ENCODE results near the gene FAM177A1. TPM values are rescaled to one million over a fixed set of nuclear protein-coding genes. Genes with fewer than 3 reads are reported as not detected.

FAM177A1 gene
- total RNA-seq, 3 donors from 2014 or later (not counting 1 experiment from before 2014, with no cell fraction given) = 73.8 to 131 (median 79.6) TPM

DNA sequence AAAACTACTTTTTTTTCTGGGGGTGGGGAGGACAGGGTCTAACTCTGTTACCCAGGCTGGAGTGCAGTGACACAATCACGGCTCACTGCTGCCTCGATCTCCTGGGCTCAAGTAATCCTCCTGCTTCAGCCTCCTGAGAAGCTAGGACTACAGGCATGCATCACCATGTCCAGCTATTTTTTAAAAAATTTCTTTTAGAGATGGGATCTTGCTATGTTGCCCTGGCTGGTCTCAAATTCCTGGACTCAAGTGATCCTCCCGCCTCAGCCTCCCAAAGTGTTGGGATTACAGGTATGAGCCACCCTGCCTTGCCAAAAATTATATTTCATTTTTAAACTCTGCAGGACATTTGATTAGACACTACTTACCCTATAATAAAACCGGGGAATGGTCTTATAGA, 70.2 kb downstream of the FAM177A1 start:
- peaks cover 16% of the 10 kb centered on the region for H3K4me1 ChIP-seq (ENCODE audit: control insufficient read depth, insufficient read depth, low read length)
- H3K36me3 ChIP-seq (ENCODE audit: control insufficient read depth, insufficient read depth, low read length) = peaks cover 32% of the 10 kb centered on the region
- Mint-ChIP-seq H3K4me3 (no peak overlapping the region), H3K9me3 (no peaks in the 10 kb centered on the region), H3K36me3 (peaks cover 14% of the 10 kb centered on the region), H3K4me1 (peaks cover 53 to 56% of the 10 kb centered on the region in 2 donors), H3K27me3 (ENCODE audit: low read depth in 2 of 2) (no peaks in the 10 kb centered on the region), H3K27ac (no peak overlapping the region)
- no peaks in the 10 kb centered on the region for H3K27me3 ChIP-seq (ENCODE audit: control insufficient read depth, insufficient read depth, low read length)
- no peaks in the 10 kb centered on the region for H3K9me3 ChIP-seq (ENCODE audit: control insufficient read depth, insufficient read depth, low read length)
- no peak overlapping the region for H3K27ac ChIP-seq (ENCODE audit: low read length)
- intact Hi-C loops (cut with micrococcal nuclease) = no loop called here
- ATAC-seq (no peak), DNase-seq (no peak)
- H3K4me3 ChIP-seq (ENCODE audit: low read length) = no peak overlapping the region
- TF ChIP-seq, protein P1, sequence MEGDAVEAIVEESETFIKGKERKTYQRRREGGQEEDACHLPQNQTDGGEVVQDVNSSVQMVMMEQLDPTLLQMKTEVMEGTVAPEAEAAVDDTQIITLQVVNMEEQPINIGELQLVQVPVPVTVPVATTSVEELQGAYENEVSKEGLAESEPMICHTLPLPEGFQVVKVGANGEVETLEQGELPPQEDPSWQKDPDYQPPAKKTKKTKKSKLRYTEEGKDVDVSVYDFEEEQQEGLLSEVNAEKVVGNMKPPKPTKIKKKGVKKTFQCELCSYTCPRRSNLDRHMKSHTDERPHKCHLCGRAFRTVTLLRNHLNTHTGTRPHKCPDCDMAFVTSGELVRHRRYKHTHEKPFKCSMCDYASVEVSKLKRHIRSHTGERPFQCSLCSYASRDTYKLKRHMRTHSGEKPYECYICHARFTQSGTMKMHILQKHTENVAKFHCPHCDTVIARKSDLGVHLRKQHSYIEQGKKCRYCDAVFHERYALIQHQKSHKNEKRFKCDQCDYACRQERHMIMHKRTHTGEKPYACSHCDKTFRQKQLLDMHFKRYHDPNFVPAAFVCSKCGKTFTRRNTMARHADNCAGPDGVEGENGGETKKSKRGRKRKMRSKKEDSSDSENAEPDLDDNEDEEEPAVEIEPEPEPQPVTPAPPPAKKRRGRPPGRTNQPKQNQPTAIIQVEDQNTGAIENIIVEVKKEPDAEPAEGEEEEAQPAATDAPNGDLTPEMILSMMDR (IDR thresholded peaks at IDR 0.05) = no peak
- 98% methylated on average over 3 of the region's 4 CpGs for WGBS (ENCODE audit: insufficient coverage)

DNA sequence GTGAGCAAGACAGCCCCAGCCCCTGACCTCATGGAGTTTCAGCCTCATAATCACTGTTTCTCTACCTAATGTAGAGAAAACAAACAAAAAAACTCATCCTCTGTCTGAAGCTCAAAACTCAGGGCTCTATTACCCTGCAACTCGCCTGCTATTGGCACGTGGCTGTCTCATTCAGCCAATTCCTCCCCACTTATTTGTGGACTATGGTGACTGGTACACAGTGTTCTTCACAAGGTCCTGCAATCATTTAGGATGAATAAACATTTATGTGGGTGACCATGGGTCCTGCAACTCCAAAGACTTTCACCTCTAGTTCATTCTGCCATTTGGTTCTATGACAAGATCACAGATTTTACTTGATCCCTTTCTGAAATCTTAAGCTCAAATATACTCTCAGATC, 71.0 kb downstream of the FAM177A1 start:
- TF ChIP-seq, protein P1 (IDR thresholded peaks at IDR 0.05) = no peak
- Histone ChIP-seq H3K27me3 (ENCODE audit: control insufficient read depth, insufficient read depth, low read length) (no peaks in the 10 kb centered on the region), H3K36me3 (ENCODE audit: control insufficient read depth, insufficient read depth, low read length) (peaks cover 23% of the 10 kb centered on the region), H3K27ac (ENCODE audit: low read length) (no peak overlapping the region), H3K4me3 (ENCODE audit: low read length) (no peak overlapping the region), H3K9me3 (ENCODE audit: control insufficient read depth, insufficient read depth, low read length) (no peaks in the 10 kb centered on the region), H3K4me1 (ENCODE audit: control insufficient read depth, insufficient read depth, low read length) (peaks cover 19% of the 10 kb centered on the region)
- WGBS (ENCODE audit: insufficient coverage) = 96% methylated on average over 2 of the region's 2 CpGs
- peaks cover 50 to 53% of the 10 kb centered on the region in 2 donors for H3K4me1 Mint-ChIP-seq
- no peaks in the 10 kb centered on the region for H3K9me3 Mint-ChIP-seq
- intact Hi-C loops (cut with micrococcal nuclease) = no loop called here
- DNase-seq = no peak
- H3K27me3 Mint-ChIP-seq (ENCODE audit: low read depth in 2 of 2) = no peaks in the 10 kb centered on the region
- ATAC-seq = no peak
- peak overlapping the region; percentile 31 to 70 for H3K27ac Mint-ChIP-seq
- peaks cover 7% of the 10 kb centered on the region for H3K36me3 Mint-ChIP-seq
- no peak overlapping the region for H3K4me3 Mint-ChIP-seq

DNA sequence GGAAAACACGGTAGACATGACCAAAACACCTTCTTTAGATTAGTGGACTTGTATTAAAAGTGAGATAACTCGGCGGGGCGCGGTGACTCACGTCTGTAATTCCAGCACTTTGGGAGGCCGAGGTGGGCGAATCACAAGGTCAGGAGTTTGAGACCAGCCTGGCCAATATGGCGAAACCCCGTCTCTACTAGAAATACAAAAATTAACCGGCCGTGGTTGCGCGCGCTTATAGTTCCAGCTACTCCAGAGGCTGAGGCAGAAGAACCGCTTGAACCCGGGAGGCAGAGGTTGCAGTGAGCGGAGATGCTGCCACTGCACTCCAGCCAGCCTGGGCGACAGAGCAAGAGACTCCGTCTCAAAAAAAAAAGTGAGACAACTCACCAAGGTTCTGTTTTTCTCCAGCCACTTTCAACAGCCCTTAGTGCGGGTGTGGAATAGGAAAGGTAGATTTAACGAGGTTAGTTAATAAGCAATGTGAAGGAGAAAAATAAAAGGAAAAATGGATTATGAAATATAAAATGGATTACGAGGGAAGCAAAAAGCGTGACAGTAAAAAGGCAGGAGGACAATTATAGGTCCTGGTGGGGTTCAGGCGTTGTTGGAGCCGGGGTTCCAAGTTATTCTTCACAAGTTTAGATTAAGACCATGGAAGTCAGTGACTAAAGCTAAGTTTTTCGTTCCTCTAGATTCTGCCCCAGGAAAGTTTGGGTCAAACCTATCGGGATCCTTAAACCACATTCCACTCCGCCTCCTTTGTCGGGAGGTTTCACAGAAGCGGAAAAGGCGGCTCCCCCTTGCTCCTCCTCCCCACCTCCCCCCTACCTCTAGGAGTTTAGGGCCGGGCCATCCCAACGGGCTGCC, 75.2 kb downstream of the FAM177A1 start:
- DNase-seq = peak in 1 of 2 donors; percentile 16
- peak overlapping the region; percentile 96 for H3K27ac ChIP-seq (ENCODE audit: low read length)
- Mint-ChIP-seq H3K9me3 (no peaks in the 10 kb centered on the region), H3K4me1 (peaks cover 60 to 62% of the 10 kb centered on the region in 2 donors), H3K27ac (peak overlapping the region; percentile 99), H3K27me3 (ENCODE audit: low read depth in 2 of 2) (no peaks in the 10 kb centered on the region), H3K4me3 (peak overlapping the region; percentile 97), H3K36me3 (no peaks in the 10 kb centered on the region)
- no peak for ATAC-seq
- intact Hi-C loops (cut with micrococcal nuclease) = loop anchor here (5.0 to 10.0 kb wide), 3 partner anchors 246 to 706 kb away; partner anchors contain the start of genes BAZ1A and BRMS1L
- H3K4me1 ChIP-seq (ENCODE audit: control insufficient read depth, insufficient read depth, low read length) = peaks cover 33% of the 10 kb centered on the region
- peak overlapping the region; percentile 72 for H3K4me3 ChIP-seq (ENCODE audit: low read length)
- H3K27me3 ChIP-seq (ENCODE audit: control insufficient read depth, insufficient read depth, low read length) = no peaks in the 10 kb centered on the region
- TF ChIP-seq, protein P1 (IDR thresholded peaks at IDR 0.05) = no peak
- 26% methylated on average over 33 of the region's 34 CpGs for WGBS (ENCODE audit: insufficient coverage)
- H3K36me3 ChIP-seq (ENCODE audit: control insufficient read depth, insufficient read depth, low read length) = peaks cover under 1% of the 10 kb centered on the region
- H3K9me3 ChIP-seq (ENCODE audit: control insufficient read depth, insufficient read depth, low read length) = no peaks in the 10 kb centered on the region
